Nephron progenitor cell (in vitro differentiated cells): ENCODE measurements around the gene BAHCC1.

ENCODE experiments used
- DNase-seq: peaks from one replicate; pipeline ENCODE4 v3.0.0; 2021
- H3K27ac Mint-ChIP-seq: 2 replicates; pipeline ENCODE4 v1.8.0; 2021; ENCODE audit warnings: mild to moderate bottlenecking, moderate library complexity, mixed read lengths
- H3K27me3 Mint-ChIP-seq: 2 replicates; pipeline ENCODE4 v1.8.0; 2021; ENCODE audit warnings: mild to moderate bottlenecking, low read depth, mixed read lengths; ENCODE audit not compliant: poor library complexity
- H3K36me3 Mint-ChIP-seq: 2 replicates; pipeline ENCODE4 v1.8.0; 2021; ENCODE audit warnings: low read depth, mixed read lengths
- H3K4me1 Mint-ChIP-seq: 2 replicates; pipeline ENCODE4 v1.8.0; 2021; ENCODE audit warnings: mixed read lengths
- H3K4me3 Mint-ChIP-seq: 2 replicates; pipeline ENCODE4 v1.8.0; 2021; ENCODE audit warnings: mild to moderate bottlenecking, moderate library complexity, mixed read lengths
- H3K9me3 Mint-ChIP-seq: 2 replicates; pipeline ENCODE4 v1.8.0; 2021; ENCODE audit warnings: mild to moderate bottlenecking, moderate library complexity, mixed read lengths
- CTCF ChIP-seq: fragments of 200-600 bp; sonication (generic); IDR thresholded peaks from 2 replicates; pipeline ENCODE4 v1.5.0; 2021; ENCODE audit warnings: antibody characterized with exemption

BAHCC1 gene

GRCh38 chr17:81412490-81413093, 17.3 kb downstream of the BAHCC1 start:
- H3K27ac Mint-ChIP-seq: peak overlapping the region; percentile 51
- H3K27me3 Mint-ChIP-seq: no peaks in the 10 kb centered on the region
- H3K4me3 Mint-ChIP-seq: no peak overlapping the region

GRCh38 chr17:81413497-81414135, 18.4 kb downstream of the BAHCC1 start:
- H3K36me3 Mint-ChIP-seq: no peaks in the 10 kb centered on the region
- no peaks in the 10 kb centered on the region for H3K27me3 Mint-ChIP-seq
- no peak overlapping the region for H3K27ac Mint-ChIP-seq
- H3K4me1 Mint-ChIP-seq: peaks cover 63% of the 10 kb centered on the region
- H3K4me3 Mint-ChIP-seq: no peak overlapping the region
- TF ChIP-seq CTCF: no peak
- H3K9me3 Mint-ChIP-seq: no peaks in the 10 kb centered on the region
- DNase-seq: no peak

More at GRCh38 chr17:81412490-81413093, 17.3 kb downstream of the BAHCC1 start:
- no peaks in the 10 kb centered on the region for H3K36me3 Mint-ChIP-seq
- DNase-seq: no peak
- peaks cover 63% of the 10 kb centered on the region for H3K4me1 Mint-ChIP-seq
- H3K9me3 Mint-ChIP-seq: no peaks in the 10 kb centered on the region
- TF ChIP-seq CTCF: no peak

GRCh38 chr17:81414756-81415516, 19.7 kb downstream of the BAHCC1 start:
- Mint-ChIP-seq H3K4me3 (no peak overlapping the region), H3K4me1 (peaks cover 58% of the 10 kb centered on the region), H3K9me3 (no peaks in the 10 kb centered on the region), H3K36me3 (no peaks in the 10 kb centered on the region), H3K27me3 (no peaks in the 10 kb centered on the region), H3K27ac (no peak overlapping the region)
- TF ChIP-seq CTCF: no peak
- DNase-seq: no peak

- no peak for TF ChIP-seq CTCF
- no peak overlapping the region for H3K27ac Mint-ChIP-seq
- peak overlapping the region; percentile 6 for H3K4me3 Mint-ChIP-seq
Observed at GRCh38 chr17:81415681-81416080, 20.4 kb downstream of the BAHCC1 start.

GRCh38 chr17:81416612-81417011, 21.4 kb downstream of the BAHCC1 start:
- no peak overlapping the region for H3K4me3 Mint-ChIP-seq
- no peaks in the 10 kb centered on the region for H3K36me3 Mint-ChIP-seq
- H3K27ac Mint-ChIP-seq: no peak overlapping the region
- no peaks in the 10 kb centered on the region for H3K9me3 Mint-ChIP-seq
- H3K27me3 Mint-ChIP-seq: no peaks in the 10 kb centered on the region
- no peak for TF ChIP-seq CTCF
- no peak for DNase-seq
- H3K4me1 Mint-ChIP-seq: peaks cover 51% of the 10 kb centered on the region

More at GRCh38 chr17:81415681-81416080, 20.4 kb downstream of the BAHCC1 start:
- no peaks in the 10 kb centered on the region for H3K27me3 Mint-ChIP-seq
- no peak for DNase-seq
- H3K36me3 Mint-ChIP-seq: no peaks in the 10 kb centered on the region
- H3K4me1 Mint-ChIP-seq: peaks cover 58% of the 10 kb centered on the region
- H3K9me3 Mint-ChIP-seq: no peaks in the 10 kb centered on the region
